HepG2 (cell line): ENCODE measurements around the gene EMILIN1. TPM values are rescaled to one million over a fixed set of nuclear protein-coding genes. Genes with fewer than 3 reads are reported as not detected.

Source experiments
- BHLHE40 ChIP-seq: IDR thresholded peaks from 2 replicates; pipeline ENCODE4 v1.6.1; 2011; ENCODE audit warnings: low read length, improper control_type of control experiment
- KLF9 ChIP-seq: IDR thresholded peaks from 2 replicates; pipeline ENCODE4 v1.6.1; 2016; ENCODE audit warnings: low read depth
- MTF2 ChIP-seq: sonication (generic); formaldehyde crosslinking; IDR thresholded peaks from 2 replicates; pipeline ENCODE4 v1.5.0; 2020; ENCODE audit warnings: missing genetic modification reagents, borderline replicate concordance
- NFE2L1 ChIP-seq: sonication (generic); formaldehyde crosslinking; IDR thresholded peaks from 2 replicates; pipeline ENCODE4 v1.4.0; 2020; ENCODE audit warnings: missing genetic modification reagents, mild to moderate bottlenecking, borderline replicate concordance
- NR1H2 ChIP-seq: sonication (generic); formaldehyde crosslinking; IDR thresholded peaks from 2 replicates; pipeline ENCODE4 v1.8.1; 2022; ENCODE audit warnings: low read depth, missing genetic modification reagents, borderline replicate concordance
- NRL ChIP-seq: sonication (generic); formaldehyde crosslinking; IDR thresholded peaks from 2 replicates; pipeline ENCODE4 v1.5.0; 2020; ENCODE audit warnings: missing genetic modification reagents, mild to moderate bottlenecking, moderate library complexity, borderline replicate concordance
- PHF21A ChIP-seq: sonication (generic); formaldehyde crosslinking; IDR thresholded peaks from 2 replicates; pipeline ENCODE4 v1.5.0; 2020; ENCODE audit warnings: mild to moderate bottlenecking, missing genetic modification reagents
- RBM22 ChIP-seq: fragments of 200-400 bp; formaldehyde crosslinking; optimal IDR thresholded peaks from 2 replicates; pipeline ENCODE3; 2017; ENCODE audit warnings: mild to moderate bottlenecking, low read length, moderate library complexity
- SPEN ChIP-seq: sonication (generic); formaldehyde crosslinking; IDR thresholded peaks from 2 replicates; pipeline ENCODE4 v1.5.1; 2020; ENCODE audit warnings: low read depth, mild to moderate bottlenecking, missing genetic modification reagents
- SRSF9 ChIP-seq: fragments of 200-400 bp; formaldehyde crosslinking; IDR thresholded peaks from 2 replicates; pipeline ENCODE4 v1.6.1; 2018; ENCODE audit warnings: borderline replicate concordance, mild to moderate bottlenecking, low read depth, low read length; ENCODE audit not compliant: insufficient read depth, poor library complexity, severe bottlenecking
- ZNF274 ChIP-seq: sonication (generic); formaldehyde crosslinking; IDR thresholded peaks from 2 replicates; pipeline ENCODE4 v1.5.1; 2020; ENCODE audit warnings: mild to moderate bottlenecking, missing genetic modification reagents
- ZNF891 ChIP-seq: sonication (generic); formaldehyde crosslinking; IDR thresholded peaks from 2 replicates; pipeline ENCODE4 v1.5.0; 2020; ENCODE audit warnings: mild to moderate bottlenecking, missing genetic modification reagents
- polyA plus RNA-seq, 8 experiments: library from polyadenylated mRNA; depleted of rRNA in 3 of 8; stranded (reverse) in 7 of 8; unstranded in 1 of 8; fragments of >200 nt; fragmentation: Illumina TruSeq in 4 of 8; extraction: Trizol in 4 of 8; gene quantifications; 2 replicates each; pipeline versions ENCODE4 v1.2.1 to v1.2.3, GENCODE V29; 2011 to 2016; ENCODE audit warnings: low read depth in 4 of 8, missing spikeins in 1 of 8, mixed read lengths in 1 of 8; ENCODE audit not compliant: insufficient read depth in 1 of 8
- total RNA-seq, 5 experiments: library from RNA; depleted of rRNA; stranded (reverse); fragments of >200 nt; fragmentation: Illumina TruSeq; extraction: Trizol; gene quantifications; 2 replicates each; pipeline ENCODE4 v1.2.3, GENCODE V29; 2016; ENCODE audit warnings: low read depth in 1 of 5
- TF ChIP-seq, protein P1 (sequence below): sonication (generic); formaldehyde crosslinking; IDR thresholded peaks from 2 replicates; pipeline ENCODE4 v1.5.1; 2020; ENCODE audit warnings: mild to moderate bottlenecking, missing genetic modification reagents
- TF ChIP-seq, protein P2 (sequence below): sonication (generic); formaldehyde crosslinking; IDR thresholded peaks from 2 replicates; pipeline ENCODE4; 2020; ENCODE audit warnings: missing genetic modification reagents, mild to moderate bottlenecking, borderline replicate concordance
- TF ChIP-seq, protein P3 (sequence below): sonication (generic); formaldehyde crosslinking; IDR thresholded peaks from 2 replicates; pipeline ENCODE4 v1.5.0; 2020; ENCODE audit warnings: missing genetic modification reagents
- TF ChIP-seq, protein P4 (sequence below): sonication (generic); formaldehyde crosslinking; IDR thresholded peaks from 2 replicates; pipeline ENCODE4 v1.4.0; 2020; ENCODE audit warnings: missing genetic modification reagents, low read depth, mild to moderate bottlenecking, borderline replicate concordance

The EMILIN1 gene
- total and polyA plus RNA-seq, 2 of the 13 experiments (the other 11 are each of a cell fraction or from before 2014, with no cell fraction given) = 8.1 to 9.7 TPM

DNA sequence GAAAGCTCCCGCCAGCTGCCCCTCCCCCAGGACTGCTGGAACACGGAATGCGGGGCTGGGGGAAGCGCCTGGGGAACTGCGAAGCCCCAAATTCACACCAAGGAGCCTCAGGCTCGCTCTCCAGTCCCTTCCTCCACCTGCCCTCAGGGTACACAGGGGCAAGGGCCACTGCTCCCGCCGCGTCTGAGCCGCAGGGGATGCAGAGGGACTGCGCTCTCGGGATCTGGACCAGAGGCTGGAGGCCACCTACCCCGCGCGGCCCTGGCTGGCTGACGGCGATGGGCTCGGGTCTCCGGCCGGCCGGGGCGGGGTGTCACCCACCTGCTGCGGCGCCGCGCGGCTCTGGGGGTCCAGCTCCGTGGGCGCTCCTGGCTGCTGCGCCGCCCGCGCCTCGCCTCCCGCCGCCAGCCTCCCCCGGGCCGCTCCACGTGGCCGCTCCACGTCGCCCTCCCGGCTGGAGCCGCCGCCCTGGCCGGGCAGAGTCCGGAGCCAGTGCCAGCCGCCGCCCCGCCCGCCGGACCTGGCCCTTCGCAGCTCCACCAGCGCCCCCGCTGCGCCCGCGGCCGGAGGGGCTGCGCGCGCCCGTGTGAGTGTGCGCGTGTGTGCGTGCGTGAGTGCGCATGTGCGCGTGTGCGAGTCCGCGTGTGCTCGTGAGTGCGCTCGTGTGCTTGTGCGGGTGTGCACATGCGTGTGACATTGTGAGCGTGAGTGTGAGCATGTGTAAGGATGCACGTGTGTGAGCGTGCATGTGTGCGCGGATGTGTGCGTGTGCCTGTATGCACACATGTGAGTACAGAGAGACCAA is 40.3 kb downstream of the EMILIN1 start, which contains the start of gene CGREF1 (continued):
- TF ChIP-seq ZNF891 (CRISPR knock-in tag) = no peak; the same call in 1 of the 2 replicates
- TF ChIP-seq RBM22 = no peak
- no peak for TF ChIP-seq NR1H2
- TF ChIP-seq PHF21A = no peak; the same call in 1 of the 2 replicates
- TF ChIP-seq SPEN (CRISPR knock-in tag) = no peak
- TF ChIP-seq SRSF9 = no peak
- TF ChIP-seq ZNF274 (CRISPR knock-in tag) = peak; percentile 62; the same call in 1 of the 2 replicates
- TF ChIP-seq MTF2 (CRISPR knock-in tag) = 0 out of 2 replicates have a peak, but pooled peaks have one; percentile 88
- TF ChIP-seq, protein P1, sequence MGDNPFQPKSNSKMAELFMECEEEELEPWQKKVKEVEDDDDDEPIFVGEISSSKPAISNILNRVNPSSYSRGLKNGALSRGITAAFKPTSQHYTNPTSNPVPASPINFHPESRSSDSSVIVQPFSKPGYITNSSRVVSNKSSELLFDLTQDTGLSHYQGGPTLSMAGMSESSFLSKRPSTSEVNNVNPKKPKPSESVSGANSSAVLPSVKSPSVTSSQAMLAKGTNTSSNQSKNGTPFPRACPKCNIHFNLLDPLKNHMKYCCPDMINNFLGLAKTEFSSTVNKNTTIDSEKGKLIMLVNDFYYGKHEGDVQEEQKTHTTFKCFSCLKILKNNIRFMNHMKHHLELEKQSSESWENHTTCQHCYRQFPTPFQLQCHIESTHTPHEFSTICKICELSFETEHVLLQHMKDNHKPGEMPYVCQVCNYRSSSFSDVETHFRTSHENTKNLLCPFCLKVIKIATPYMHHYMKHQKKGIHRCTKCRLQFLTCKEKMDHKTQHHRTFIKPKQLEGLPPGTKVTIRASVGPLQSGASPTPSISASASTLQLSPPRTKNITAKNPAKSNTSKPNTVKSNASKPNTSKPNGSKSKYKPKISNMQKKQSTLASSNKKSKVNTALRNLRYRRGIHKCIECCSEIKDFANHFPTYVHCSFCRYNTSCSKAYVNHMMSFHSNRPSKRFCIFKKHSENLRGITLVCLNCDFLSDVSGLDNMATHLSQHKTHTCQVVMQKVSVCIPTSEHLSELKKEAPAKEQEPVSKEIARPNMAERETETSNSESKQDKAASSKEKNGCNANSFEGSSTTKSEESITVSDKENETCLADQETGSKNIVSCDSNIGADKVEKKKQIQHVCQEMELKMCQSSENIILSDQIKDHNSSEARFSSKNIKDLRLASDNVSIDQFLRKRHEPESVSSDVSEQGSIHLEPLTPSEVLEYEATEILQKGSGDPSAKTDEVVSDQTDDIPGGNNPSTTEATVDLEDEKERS = no peak
- TF ChIP-seq, protein P2, sequence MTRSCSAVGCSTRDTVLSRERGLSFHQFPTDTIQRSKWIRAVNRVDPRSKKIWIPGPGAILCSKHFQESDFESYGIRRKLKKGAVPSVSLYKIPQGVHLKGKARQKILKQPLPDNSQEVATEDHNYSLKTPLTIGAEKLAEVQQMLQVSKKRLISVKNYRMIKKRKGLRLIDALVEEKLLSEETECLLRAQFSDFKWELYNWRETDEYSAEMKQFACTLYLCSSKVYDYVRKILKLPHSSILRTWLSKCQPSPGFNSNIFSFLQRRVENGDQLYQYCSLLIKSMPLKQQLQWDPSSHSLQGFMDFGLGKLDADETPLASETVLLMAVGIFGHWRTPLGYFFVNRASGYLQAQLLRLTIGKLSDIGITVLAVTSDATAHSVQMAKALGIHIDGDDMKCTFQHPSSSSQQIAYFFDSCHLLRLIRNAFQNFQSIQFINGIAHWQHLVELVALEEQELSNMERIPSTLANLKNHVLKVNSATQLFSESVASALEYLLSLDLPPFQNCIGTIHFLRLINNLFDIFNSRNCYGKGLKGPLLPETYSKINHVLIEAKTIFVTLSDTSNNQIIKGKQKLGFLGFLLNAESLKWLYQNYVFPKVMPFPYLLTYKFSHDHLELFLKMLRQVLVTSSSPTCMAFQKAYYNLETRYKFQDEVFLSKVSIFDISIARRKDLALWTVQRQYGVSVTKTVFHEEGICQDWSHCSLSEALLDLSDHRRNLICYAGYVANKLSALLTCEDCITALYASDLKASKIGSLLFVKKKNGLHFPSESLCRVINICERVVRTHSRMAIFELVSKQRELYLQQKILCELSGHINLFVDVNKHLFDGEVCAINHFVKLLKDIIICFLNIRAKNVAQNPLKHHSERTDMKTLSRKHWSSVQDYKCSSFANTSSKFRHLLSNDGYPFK = no peak
- TF ChIP-seq, protein P3, sequence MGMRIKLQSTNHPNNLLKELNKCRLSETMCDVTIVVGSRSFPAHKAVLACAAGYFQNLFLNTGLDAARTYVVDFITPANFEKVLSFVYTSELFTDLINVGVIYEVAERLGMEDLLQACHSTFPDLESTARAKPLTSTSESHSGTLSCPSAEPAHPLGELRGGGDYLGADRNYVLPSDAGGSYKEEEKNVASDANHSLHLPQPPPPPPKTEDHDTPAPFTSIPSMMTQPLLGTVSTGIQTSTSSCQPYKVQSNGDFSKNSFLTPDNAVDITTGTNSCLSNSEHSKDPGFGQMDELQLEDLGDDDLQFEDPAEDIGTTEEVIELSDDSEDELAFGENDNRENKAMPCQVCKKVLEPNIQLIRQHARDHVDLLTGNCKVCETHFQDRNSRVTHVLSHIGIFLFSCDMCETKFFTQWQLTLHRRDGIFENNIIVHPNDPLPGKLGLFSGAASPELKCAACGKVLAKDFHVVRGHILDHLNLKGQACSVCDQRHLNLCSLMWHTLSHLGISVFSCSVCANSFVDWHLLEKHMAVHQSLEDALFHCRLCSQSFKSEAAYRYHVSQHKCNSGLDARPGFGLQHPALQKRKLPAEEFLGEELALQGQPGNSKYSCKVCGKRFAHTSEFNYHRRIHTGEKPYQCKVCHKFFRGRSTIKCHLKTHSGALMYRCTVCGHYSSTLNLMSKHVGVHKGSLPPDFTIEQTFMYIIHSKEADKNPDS (CRISPR knock-in tag) = 0 out of 2 replicates have a peak, but pooled peaks have one; percentile 24
- TF ChIP-seq BHLHE40 = no peak
- TF ChIP-seq NFE2L1 (CRISPR knock-in tag) = no peak
- TF ChIP-seq NRL (CRISPR knock-in tag) = no peak
- TF ChIP-seq, protein P4, sequence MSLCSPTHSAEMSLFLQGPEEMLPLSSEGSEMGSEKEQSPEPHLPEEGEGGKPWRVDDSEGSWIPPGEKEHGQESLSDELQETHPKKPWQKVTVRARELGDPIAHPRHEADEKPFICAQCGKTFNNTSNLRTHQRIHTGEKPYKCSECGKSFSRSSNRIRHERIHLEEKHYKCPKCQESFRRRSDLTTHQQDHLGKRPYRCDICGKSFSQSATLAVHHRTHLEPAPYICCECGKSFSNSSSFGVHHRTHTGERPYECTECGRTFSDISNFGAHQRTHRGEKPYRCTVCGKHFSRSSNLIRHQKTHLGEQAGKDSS (CRISPR knock-in tag) = no peak; the same call in 1 of the 2 replicates
- TF ChIP-seq KLF9 = no peak
